Panc1 (cell line): ENCODE results near the gene NSG2.

Experiments used
- POLR2AphosphoS5 ChIP-seq: IDR thresholded peaks from 2 replicates; pipeline ENCODE4 v1.6.1; 2012; ENCODE audit warnings: mild to moderate bottlenecking, low read depth, low read length, moderate library complexity
- SIN3A ChIP-seq: IDR thresholded peaks from 2 replicates; pipeline ENCODE4 v1.6.1; 2012; ENCODE audit warnings: low read depth, mild to moderate bottlenecking, low read length, moderate library complexity, borderline replicate concordance; ENCODE audit not compliant: insufficient read depth
- TF ChIP-seq, protein P1 (sequence below): fragments of 450-650 bp; IDR thresholded peaks from 2 replicates; pipeline ENCODE4 v1.5.1; 2017; ENCODE audit warnings: mild to moderate bottlenecking
- TF ChIP-seq, protein P2 (sequence below), 2 experiments: IDR thresholded peaks; 2 replicates each; pipeline ENCODE4 v1.6.1; 2011 to 2012; ENCODE audit warnings: low read depth in 2 of 2, control low read depth in 1 of 2, low read length in 1 of 2, mild to moderate bottlenecking in 1 of 2, moderate library complexity in 1 of 2; ENCODE audit not compliant: insufficient read depth in 1 of 2

DNA sequence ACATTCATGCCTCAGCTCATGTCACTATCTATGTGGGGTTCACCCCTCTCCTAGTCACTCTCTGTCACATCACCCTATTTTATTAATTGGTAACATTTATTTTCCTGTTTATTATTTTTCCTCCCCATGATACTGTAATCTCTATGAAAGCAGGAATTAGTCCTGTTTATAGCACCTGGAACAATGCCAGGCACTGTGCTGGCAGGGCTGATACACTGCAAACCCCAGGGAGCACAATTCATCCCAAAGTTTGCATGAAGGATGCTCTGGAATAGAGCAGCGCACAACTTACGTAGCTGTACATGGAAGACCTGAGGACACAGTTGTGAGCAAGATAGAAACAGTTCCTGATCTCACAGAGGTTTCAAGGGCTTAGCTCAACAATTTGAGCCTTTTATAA lies 103.2 kb downstream of the NSG2 start:
- TF ChIP-seq, protein P1, sequence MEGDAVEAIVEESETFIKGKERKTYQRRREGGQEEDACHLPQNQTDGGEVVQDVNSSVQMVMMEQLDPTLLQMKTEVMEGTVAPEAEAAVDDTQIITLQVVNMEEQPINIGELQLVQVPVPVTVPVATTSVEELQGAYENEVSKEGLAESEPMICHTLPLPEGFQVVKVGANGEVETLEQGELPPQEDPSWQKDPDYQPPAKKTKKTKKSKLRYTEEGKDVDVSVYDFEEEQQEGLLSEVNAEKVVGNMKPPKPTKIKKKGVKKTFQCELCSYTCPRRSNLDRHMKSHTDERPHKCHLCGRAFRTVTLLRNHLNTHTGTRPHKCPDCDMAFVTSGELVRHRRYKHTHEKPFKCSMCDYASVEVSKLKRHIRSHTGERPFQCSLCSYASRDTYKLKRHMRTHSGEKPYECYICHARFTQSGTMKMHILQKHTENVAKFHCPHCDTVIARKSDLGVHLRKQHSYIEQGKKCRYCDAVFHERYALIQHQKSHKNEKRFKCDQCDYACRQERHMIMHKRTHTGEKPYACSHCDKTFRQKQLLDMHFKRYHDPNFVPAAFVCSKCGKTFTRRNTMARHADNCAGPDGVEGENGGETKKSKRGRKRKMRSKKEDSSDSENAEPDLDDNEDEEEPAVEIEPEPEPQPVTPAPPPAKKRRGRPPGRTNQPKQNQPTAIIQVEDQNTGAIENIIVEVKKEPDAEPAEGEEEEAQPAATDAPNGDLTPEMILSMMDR, result no peak
- TF ChIP-seq POLR2AphosphoS5 (no peak), SIN3A (no peak)
- TF ChIP-seq, protein P2, sequence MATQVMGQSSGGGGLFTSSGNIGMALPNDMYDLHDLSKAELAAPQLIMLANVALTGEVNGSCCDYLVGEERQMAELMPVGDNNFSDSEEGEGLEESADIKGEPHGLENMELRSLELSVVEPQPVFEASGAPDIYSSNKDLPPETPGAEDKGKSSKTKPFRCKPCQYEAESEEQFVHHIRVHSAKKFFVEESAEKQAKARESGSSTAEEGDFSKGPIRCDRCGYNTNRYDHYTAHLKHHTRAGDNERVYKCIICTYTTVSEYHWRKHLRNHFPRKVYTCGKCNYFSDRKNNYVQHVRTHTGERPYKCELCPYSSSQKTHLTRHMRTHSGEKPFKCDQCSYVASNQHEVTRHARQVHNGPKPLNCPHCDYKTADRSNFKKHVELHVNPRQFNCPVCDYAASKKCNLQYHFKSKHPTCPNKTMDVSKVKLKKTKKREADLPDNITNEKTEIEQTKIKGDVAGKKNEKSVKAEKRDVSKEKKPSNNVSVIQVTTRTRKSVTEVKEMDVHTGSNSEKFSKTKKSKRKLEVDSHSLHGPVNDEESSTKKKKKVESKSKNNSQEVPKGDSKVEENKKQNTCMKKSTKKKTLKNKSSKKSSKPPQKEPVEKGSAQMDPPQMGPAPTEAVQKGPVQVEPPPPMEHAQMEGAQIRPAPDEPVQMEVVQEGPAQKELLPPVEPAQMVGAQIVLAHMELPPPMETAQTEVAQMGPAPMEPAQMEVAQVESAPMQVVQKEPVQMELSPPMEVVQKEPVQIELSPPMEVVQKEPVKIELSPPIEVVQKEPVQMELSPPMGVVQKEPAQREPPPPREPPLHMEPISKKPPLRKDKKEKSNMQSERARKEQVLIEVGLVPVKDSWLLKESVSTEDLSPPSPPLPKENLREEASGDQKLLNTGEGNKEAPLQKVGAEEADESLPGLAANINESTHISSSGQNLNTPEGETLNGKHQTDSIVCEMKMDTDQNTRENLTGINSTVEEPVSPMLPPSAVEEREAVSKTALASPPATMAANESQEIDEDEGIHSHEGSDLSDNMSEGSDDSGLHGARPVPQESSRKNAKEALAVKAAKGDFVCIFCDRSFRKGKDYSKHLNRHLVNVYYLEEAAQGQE (IDR thresholded peaks at IDR 0.05; ENCODE audit: insufficient read depth in 1 of 2, low read depth in 2 of 2, low read length in 1 of 2), result no peak
